Activated CD4-positive, alpha-beta memory T cell treated with anti-CD3 and anti-CD28 coated beads for 36 hours (primary cell): ENCODE results near the gene DMAC2. TPM values are rescaled to one million over a fixed set of nuclear protein-coding genes. Genes with fewer than 3 reads are reported as not detected.
"Not testable (repeated sequence)": the region's sequence is repeated elsewhere in the genome, so short reads cannot be mapped to it uniquely, and the experiment has no call there.

Experiments
- CTCF ChIA-PET: fragments of 350-600 bp; sonication (Branson Sonifier 250); formaldehyde crosslinking; loops from one replicate; lab custom pipeline; 2021; ENCODE audit warnings: antibody characterized with exemption, inconsistent platforms; lab: Charles Lee
- POLR2A ChIA-PET: fragments of 350-600 bp; sonication (Branson Sonifier 250); formaldehyde crosslinking; loops from one replicate; lab custom pipeline; 2021; ENCODE audit warnings: antibody characterized with exemption; lab: Charles Lee
- DNase-seq: peaks from one replicate; pipeline ENCODE4 v3.0.0-alpha.2; 2020
- H3K27ac Mint-ChIP-seq: one replicate; pipeline ENCODE4 v1.8.0; 2021; ENCODE audit warnings: mixed read lengths
- H3K27me3 Mint-ChIP-seq: one replicate; pipeline ENCODE4 v1.8.0; 2021; ENCODE audit warnings: mixed read lengths
- H3K36me3 Mint-ChIP-seq: one replicate; pipeline ENCODE4 v1.8.0; 2021; ENCODE audit warnings: mixed read lengths
- H3K4me1 Mint-ChIP-seq: one replicate; pipeline ENCODE4 v1.8.0; 2021; ENCODE audit warnings: low read depth, mixed read lengths
- H3K4me3 Mint-ChIP-seq: one replicate; pipeline ENCODE4 v1.8.0; 2021; ENCODE audit warnings: mild to moderate bottlenecking, mixed read lengths
- H3K9me3 Mint-ChIP-seq: one replicate; pipeline ENCODE4 v1.8.0; 2021; ENCODE audit warnings: mixed read lengths
- intact Hi-C: fragments of 100-400 bp; cut with micrococcal nuclease; formaldehyde crosslinking; loops from one replicate; pipeline ENCODE4 v1.15.1; 2023
- total RNA-seq, 2 experiments: library from RNA; stranded (reverse); gene quantifications; one replicate each; pipeline ENCODE4 v1.2.3, GENCODE V29; 2021

The DMAC2 gene
- total RNA-seq, 2 experiments from 2014 or later, result 47.5 to 47.8 TPM

GRCh38 chr19:41415154-41415571 is 24.5 kb downstream of the DMAC2 start:
- POLR2A ChIA-PET, result no interaction called here
- Mint-ChIP-seq H3K27ac (no peak overlapping the region), H3K9me3 (no peaks in the 10 kb centered on the region), H3K4me3 (no peak overlapping the region), H3K27me3 (no peaks in the 10 kb centered on the region), H3K4me1 (peaks cover under 1% of the 10 kb centered on the region), H3K36me3 (peaks cover 18% of the 10 kb centered on the region)
- CTCF ChIA-PET, result no interaction called here
- no peak for DNase-seq
- intact Hi-C loops, result no loop called here

- no peaks in the 10 kb centered on the region for H3K9me3 Mint-ChIP-seq
Measured at GRCh38 chr19:41414461-41414860, 25.3 kb downstream of the DMAC2 start.

GRCh38 chr19:41413947-41414346 is 25.8 kb downstream of the DMAC2 start:
- H3K4me1 Mint-ChIP-seq, result peaks cover 7% of the 10 kb centered on the region
- H3K9me3 Mint-ChIP-seq, result no peaks in the 10 kb centered on the region
- CTCF ChIA-PET, result no interaction called here
- DNase-seq, result no peak
- no peaks in the 10 kb centered on the region for H3K27me3 Mint-ChIP-seq
- POLR2A ChIA-PET, result no interaction called here
- no peak overlapping the region for H3K4me3 Mint-ChIP-seq
- no peak overlapping the region for H3K27ac Mint-ChIP-seq
- H3K36me3 Mint-ChIP-seq, result peaks cover 14% of the 10 kb centered on the region
- intact Hi-C loops, result no loop called here

More at GRCh38 chr19:41414461-41414860, 25.3 kb downstream of the DMAC2 start:
- peaks cover 5% of the 10 kb centered on the region for H3K4me1 Mint-ChIP-seq
- ChIA-PET POLR2A (no interaction called here), CTCF (no interaction called here)
- no peak overlapping the region for H3K4me3 Mint-ChIP-seq
- no peaks in the 10 kb centered on the region for H3K27me3 Mint-ChIP-seq
- intact Hi-C loops, result no loop called here
- no peak for DNase-seq
- peaks cover 18% of the 10 kb centered on the region for H3K36me3 Mint-ChIP-seq
- H3K27ac Mint-ChIP-seq, result no peak overlapping the region

- intact Hi-C loops, result no loop called here
- no peak for DNase-seq
- no peaks in the 10 kb centered on the region for H3K27me3 Mint-ChIP-seq
- POLR2A ChIA-PET, result no interaction called here
- H3K27ac Mint-ChIP-seq, result no peak overlapping the region
- H3K4me1 Mint-ChIP-seq, result peaks cover 7% of the 10 kb centered on the region
- CTCF ChIA-PET, result no interaction called here
- H3K4me3 Mint-ChIP-seq, result no peak overlapping the region
- peaks cover 12% of the 10 kb centered on the region for H3K36me3 Mint-ChIP-seq
- H3K9me3 Mint-ChIP-seq, result no peaks in the 10 kb centered on the region
Measured at GRCh38 chr19:41412953-41413352, 26.8 kb downstream of the DMAC2 start.

GRCh38 chr19:41411968-41412265 is 27.8 kb downstream of the DMAC2 start:
- peaks cover 7% of the 10 kb centered on the region for H3K4me1 Mint-ChIP-seq
- DNase-seq, result no peak
- ChIA-PET POLR2A (no interaction called here), CTCF (no interaction called here)
- no peaks in the 10 kb centered on the region for H3K9me3 Mint-ChIP-seq
- H3K4me3 Mint-ChIP-seq, result no peak overlapping the region
- no peak overlapping the region for H3K27ac Mint-ChIP-seq
- no peaks in the 10 kb centered on the region for H3K27me3 Mint-ChIP-seq
- intact Hi-C loops, result no loop called here
- peaks cover 12% of the 10 kb centered on the region for H3K36me3 Mint-ChIP-seq

- no peak for DNase-seq
- POLR2A ChIA-PET, result no interaction called here
- CTCF ChIA-PET, result no interaction called here
- Mint-ChIP-seq H3K27ac (no peak overlapping the region), H3K4me1 (peaks cover 7% of the 10 kb centered on the region), H3K27me3 (no peaks in the 10 kb centered on the region), H3K4me3 (no peak overlapping the region), H3K9me3 (no peaks in the 10 kb centered on the region), H3K36me3 (peaks cover 12% of the 10 kb centered on the region)
- intact Hi-C loops, result no loop called here
Measured at GRCh38 chr19:41411100-41411967, 28.4 kb downstream of the DMAC2 start.

GRCh38 chr19:41410336-41411054 is 29.2 kb downstream of the DMAC2 start:
- intact Hi-C loops, result no loop called here
- Mint-ChIP-seq H3K4me1 (peaks cover 7% of the 10 kb centered on the region), H3K36me3 (peaks cover 12% of the 10 kb centered on the region), H3K27me3 (no peaks in the 10 kb centered on the region), H3K9me3 (no peaks in the 10 kb centered on the region), H3K27ac (no peak overlapping the region), H3K4me3 (no peak overlapping the region)
- ChIA-PET POLR2A (no interaction called here), CTCF (interaction anchor here (2.7 kb wide), 1 partner anchor 186 kb away, joined by 12 read pairs; no protein-coding TSS in a partner anchor)
- DNase-seq, result no peak

- peaks cover 9% of the 10 kb centered on the region for H3K36me3 Mint-ChIP-seq
- intact Hi-C loops, result no loop called here
- no peak overlapping the region for H3K4me3 Mint-ChIP-seq
- ChIA-PET CTCF (interaction anchor here (1.6 to 2.7 kb wide), 2 partner anchors 40 to 187 kb away, joined by 6 to 12 read pairs; no protein-coding TSS in a partner anchor), POLR2A (no interaction called here)
- DNase-seq, result no peak
- H3K4me1 Mint-ChIP-seq, result peaks cover 7% of the 10 kb centered on the region
- H3K27me3 Mint-ChIP-seq, result no peaks in the 10 kb centered on the region
- no peaks in the 10 kb centered on the region for H3K9me3 Mint-ChIP-seq
- H3K27ac Mint-ChIP-seq, result no peak overlapping the region
Measured at GRCh38 chr19:41409288-41409687, 30.4 kb downstream of the DMAC2 start.

- POLR2A ChIA-PET, H3K27me3 Mint-ChIP-seq, DNase-seq, H3K4me1 Mint-ChIP-seq, H3K27ac Mint-ChIP-seq, H3K9me3 Mint-ChIP-seq, H3K4me3 Mint-ChIP-seq, intact Hi-C loops, H3K36me3 Mint-ChIP-seq: not testable (repeated sequence)
- CTCF ChIA-PET, result interaction anchor here (1.0 to 2.7 kb wide), 3 partner anchors 40 to 188 kb away, joined by 3 to 12 read pairs (median 6); no protein-coding TSS in a partner anchor
Measured at GRCh38 chr19:41408846-41409245, 30.9 kb downstream of the DMAC2 start.

GRCh38 chr19:41408256-41408655 is 31.5 kb downstream of the DMAC2 start:
- Mint-ChIP-seq H3K27me3 (no peaks in the 10 kb centered on the region), H3K4me1 (peaks cover 7% of the 10 kb centered on the region), H3K4me3 (no peak overlapping the region), H3K9me3 (no peaks in the 10 kb centered on the region), H3K27ac (no peak overlapping the region), H3K36me3 (peaks cover 3% of the 10 kb centered on the region)
- intact Hi-C loops, result no loop called here
- DNase-seq, result no peak
- ChIA-PET CTCF (interaction anchor here (1.0 to 2.7 kb wide), 3 partner anchors 41 to 188 kb away, joined by 3 to 12 read pairs (median 6); no protein-coding TSS in a partner anchor), POLR2A (interaction anchor here (0.6 kb wide), 1 partner anchor 12 kb away, joined by 3 read pairs; no protein-coding TSS in a partner anchor)

GRCh38 chr19:41407271-41407670 is 32.4 kb downstream of the DMAC2 start:
- CTCF ChIA-PET, result no interaction called here

GRCh38 chr19:41405776-41406175 is 33.9 kb downstream of the DMAC2 start:
- POLR2A ChIA-PET, result no interaction called here
- Mint-ChIP-seq H3K27ac (no peak overlapping the region), H3K9me3 (no peaks in the 10 kb centered on the region), H3K4me3 (no peak overlapping the region), H3K27me3 (no peaks in the 10 kb centered on the region), H3K36me3 (no peaks in the 10 kb centered on the region), H3K4me1 (peaks cover 13% of the 10 kb centered on the region)
- no peak for DNase-seq
- CTCF ChIA-PET, result no interaction called here
- intact Hi-C loops, result no loop called here

More at GRCh38 chr19:41407271-41407670, 32.4 kb downstream of the DMAC2 start:
- DNase-seq, result no peak
- no peak overlapping the region for H3K4me3 Mint-ChIP-seq
- intact Hi-C loops, result no loop called here
- POLR2A ChIA-PET, result no interaction called here
- H3K27me3 Mint-ChIP-seq, result no peaks in the 10 kb centered on the region
- H3K9me3 Mint-ChIP-seq, result no peaks in the 10 kb centered on the region
- H3K36me3 Mint-ChIP-seq, result peaks cover 3% of the 10 kb centered on the region
- H3K4me1 Mint-ChIP-seq, result peaks cover 7% of the 10 kb centered on the region
- H3K27ac Mint-ChIP-seq, result no peak overlapping the region
